Measurements from ENCODE around the gene CENPX. TPM values are rescaled to one million over a fixed set of nuclear protein-coding genes. Genes with fewer than 3 reads are reported as not detected.

Gene CENPX
- total RNA-seq, 2 donors from 2014 or later: 66.1 to 102 TPM

Other genes with a start within 250 kb of the CENPX start
- under 1 TPM in 1 of 2 donors, not detected in 1; 0.26 TPM for gene GCGR, start 218.7 kb downstream of the CENPX start, total RNA-seq
- gene MCRIP1, start 189.6 kb downstream of the CENPX start, total RNA-seq: 10 to 100 TPM; 45.7 to 94.4 TPM
- gene PPP1R27, start 187.8 kb downstream of the CENPX start, total RNA-seq: not detected
- gene P4HB, start 162.3 kb downstream of the CENPX start, total RNA-seq: 100 to 1,000 TPM; 506 to 602 TPM
- 100 to 1,000 TPM; 384 to 814 TPM for gene ARHGDIA, start 151.5 kb downstream of the CENPX start, total RNA-seq
- gene ALYREF, start 131.3 kb downstream of the CENPX start, total RNA-seq: 100 to 1,000 TPM; 103 to 251 TPM
- 100 to 1,000 TPM; 103 to 123 TPM for gene ANAPC11, start 131.2 kb downstream of the CENPX start, total RNA-seq
- under 1 TPM; 0.17 to 0.53 TPM for gene NPB, start 120.6 kb downstream of the CENPX start, total RNA-seq
- 10 to 100 TPM; 10.1 to 26.8 TPM for gene PCYT2, start 111.5 kb downstream of the CENPX start, total RNA-seq
- 10 to 100 TPM; 41.3 to 47.5 TPM for gene SIRT7, start 104.7 kb downstream of the CENPX start, total RNA-seq
- gene MAFG, start 95.1 kb downstream of the CENPX start, total RNA-seq: 10 to 100 TPM; 28.9 to 32.6 TPM
- 10 to 100 TPM; 25.1 to 40.6 TPM for gene PYCR1, start 85.6 kb downstream of the CENPX start, total RNA-seq
- not detected for gene MYADML2, start 75.6 kb downstream of the CENPX start, total RNA-seq
- 1 to 10 TPM in 1 of 2 donors, under 1 TPM in 1; 0.17 to 6.8 TPM for gene NOTUM, start 61.7 kb downstream of the CENPX start, total RNA-seq
- gene ASPSCR1, start 45.2 kb downstream of the CENPX start, total RNA-seq: 10 to 100 TPM; 22.3 to 30.3 TPM
- 10 to 100 TPM; 14.0 to 23.9 TPM for gene LRRC45, start 427 bp upstream of the CENPX start, total RNA-seq
- 1 to 10 TPM; 6.6 to 7.7 TPM for gene RAC3, start 8.8 kb upstream of the CENPX start, total RNA-seq
- 10 to 100 TPM; 63.1 to 91.0 TPM for gene DCXR, start 14.8 kb upstream of the CENPX start, total RNA-seq
- gene RFNG, start 28.9 kb upstream of the CENPX start, total RNA-seq: 10 to 100 TPM; 21.1 to 25.2 TPM
- 10 to 100 TPM; 46.2 to 97.2 TPM for gene GPS1, start 29.0 kb upstream of the CENPX start, total RNA-seq
- gene DUS1L, start 42.9 kb upstream of the CENPX start, total RNA-seq: 100 to 1,000 TPM in 1 of 2 donors, 10 to 100 TPM in 1; 59.7 to 129 TPM
- 100 to 1,000 TPM; 109 to 242 TPM for gene FASN, start 75.4 kb upstream of the CENPX start, total RNA-seq
- gene CCDC57, start 190.0 kb upstream of the CENPX start, total RNA-seq: 10 to 100 TPM; 36.9 to 37.7 TPM
- 100 to 1,000 TPM; 167 to 309 TPM for gene SLC16A3, start 206.2 kb upstream of the CENPX start, total RNA-seq

Data from activated T-helper 17 cell treated with anti-CD3 and anti-CD28 coated beads, Interleukin-2, amount 50 U/mL, for 72 hours (primary cell).